K562 (cell line): ENCODE results near the gene SFMBT2. TPM values are rescaled to one million over a fixed set of nuclear protein-coding genes. Genes with fewer than 3 reads are reported as not detected.

Experiments used
- CBX2 ChIP-seq: fragments of 200-600 bp; sonication (generic); IDR thresholded peaks from one replicate; pipeline ENCODE4 v1.6.1; 2012; ENCODE audit warnings: mild to moderate bottlenecking, low read length, inconsistent platforms; ENCODE audit not compliant: insufficient read depth, poor library complexity, severe bottlenecking
- CBX8 ChIP-seq: fragments of 200-600 bp; sonication (generic); IDR thresholded peaks from 2 replicates; pipeline ENCODE4 v1.6.1; 2012; ENCODE audit warnings: borderline replicate concordance, mixed run types, low read depth, mild to moderate bottlenecking, moderate library complexity, mixed read lengths, low read length, control low read depth, inconsistent platforms; ENCODE audit not compliant: poor library complexity, severe bottlenecking; ENCODE audit errors: extremely low read depth
- MBD1 ChIP-seq: fragments of 250-450 bp; sonication (Bioruptor Pico); IDR thresholded peaks from 2 replicates; pipeline ENCODE4 v1.8.0; 2022; ENCODE audit warnings: inconsistent platforms
- MTA3 ChIP-seq: fragments of 450-650 bp; formaldehyde crosslinking; IDR thresholded peaks from 2 replicates; pipeline ENCODE4 v1.6.1; 2017; ENCODE audit warnings: mild to moderate bottlenecking, borderline replicate concordance
- NELFE ChIP-seq: IDR thresholded peaks from 2 replicates; pipeline ENCODE4 v1.6.1; 2011; ENCODE audit warnings: mild to moderate bottlenecking; ENCODE audit not compliant: insufficient read depth, insufficient read length
- NRF1 ChIP-seq, 2 experiments: fragments of 450-650 bp; IDR thresholded peaks in 1 of 2; conservative IDR thresholded peaks in 1 of 2; 2 replicates each; pipeline ENCODE4 v1.6.1; 2014; ENCODE audit warnings: mild to moderate bottlenecking in 2 of 2
- RBFOX2 ChIP-seq: fragments of 200-400 bp; formaldehyde crosslinking; IDR thresholded peaks from 2 replicates; pipeline ENCODE4 v1.6.1; 2017; ENCODE audit warnings: low read depth, mild to moderate bottlenecking, low read length, moderate library complexity
- RBM34 ChIP-seq: fragments of 200-400 bp; formaldehyde crosslinking; IDR thresholded peaks from 2 replicates; pipeline ENCODE4 v1.6.1; 2018; ENCODE audit warnings: low read length, borderline replicate concordance; ENCODE audit not compliant: insufficient read depth
- SRSF9 ChIP-seq: fragments of 200-400 bp; formaldehyde crosslinking; IDR thresholded peaks from 2 replicates; pipeline ENCODE4 v1.6.1; 2017; ENCODE audit warnings: low read depth, low read length, borderline replicate concordance
- YY1 ChIP-seq, 3 experiments: IDR thresholded peaks; 2 replicates each; pipeline ENCODE4 v1.6.1; 2011; ENCODE audit warnings: low read length in 2 of 3, mild to moderate bottlenecking in 2 of 3, moderate library complexity in 2 of 3, borderline replicate concordance in 1 of 3, control low read depth in 1 of 3, low read depth in 1 of 3; ENCODE audit not compliant: insufficient read depth in 3 of 3, insufficient replicate concordance in 2 of 3, control insufficient read depth in 1 of 3, insufficient read length in 1 of 3; ENCODE audit errors: extremely low read depth in 1 of 3
- ZBTB40 ChIP-seq, 2 experiments: fragments of 450-650 bp in 1 of 2; sonication (generic) in 1 of 2; formaldehyde crosslinking in 1 of 2; IDR thresholded peaks; 2 replicates each; pipeline versions ENCODE4 v1.7.1 to v1.9.0; 2016 to 2022; ENCODE audit warnings: inconsistent platforms in 1 of 2, mild to moderate bottlenecking in 1 of 2, missing genetic modification reagents in 1 of 2
- ZC3H11A ChIP-seq: IDR thresholded peaks from 2 replicates; pipeline ENCODE4 v1.6.1; 2012; ENCODE audit warnings: low read depth, low read length, improper control_type of control experiment
- ZNF23 ChIP-seq: fragments of 250-450 bp; sonication (Bioruptor Pico); IDR thresholded peaks from 2 replicates; pipeline ENCODE4 v1.4.0; 2020; ENCODE audit warnings: mild to moderate bottlenecking
- ZNF384 ChIP-seq: IDR thresholded peaks from 2 replicates; pipeline ENCODE4 v1.6.1; 2012; ENCODE audit warnings: low read depth, low read length, improper control_type of control experiment
- polyA plus RNA-seq, 8 experiments: library from polyadenylated mRNA; depleted of rRNA in 4 of 8; stranded (reverse) in 5 of 8; unstranded in 3 of 8; fragments of >200 nt; fragmentation: Nextera tagmentation in 2 of 8; fragmentation: Illumina TruSeq in 1 of 8; extraction: Ambion mirVana in 2 of 8; extraction: Trizol in 1 of 8; gene quantifications; 2 replicates each; pipeline versions ENCODE4 v1.2.1 to v1.2.3, GENCODE V29; 2011 to 2014; ENCODE audit warnings: inconsistent platforms in 1 of 8, missing spikeins in 1 of 8
- total RNA-seq, 7 experiments: library from RNA; depleted of rRNA in 6 of 7; stranded (reverse); fragments of >200 nt in 6 of 7; fragmentation: Illumina TruSeq in 2 of 7; extraction: Trizol in 2 of 7; gene quantifications; 2 replicates each; pipeline versions ENCODE4 v1.2.1 to v1.2.3, GENCODE V29; 2011 to 2021; ENCODE audit warnings: low replicate concordance in 1 of 7

SFMBT2 gene
- total and polyA plus RNA-seq, 9 of the 15 experiments (the other 6 are each of a cell fraction or from before 2014, with no cell fraction given) = 1.2 to 13.6 (median 7.6) TPM

GRCh38 chr10:7410862-7411670 lies at the start of gene SFMBT2 (continued):
- TF ChIP-seq ZBTB40 (IDR thresholded peaks at IDR 0.05) (peak; percentile 70), ZBTB40 (CRISPR knock-in tag; IDR thresholded peaks at IDR 0.05) (no peak), CBX2 (no peak), ZNF23 (CRISPR knock-in tag) (no peak), ZNF384 (peak; percentile 100), ZC3H11A (no peak), SRSF9 (no peak), NRF1 (conservative IDR thresholded peaks at IDR 0.05 in 1 of 2, IDR thresholded peaks at IDR 0.05 in 1 of 2) (peak; percentile 92 to 93), CBX8 (no peak), MTA3 (no peak), NELFE (no peak), RBM34 (no peak), MBD1 (0 out of 2 replicates have a peak, but pooled peaks have one; percentile 61), RBFOX2 (peak; percentile 72), YY1 (IDR thresholded peaks at IDR 0.05; ENCODE audit: borderline replicate concordance in 1 of 3, control insufficient read depth in 1 of 3, extremely low read depth in 1 of 3, insufficient read depth in 3 of 3, insufficient read length in 1 of 3, insufficient replicate concordance in 2 of 3, low read depth in 1 of 3, low read length in 2 of 3) (peak in 2 of 3 experiments; percentile 74 to 83)
